OCI-LY1 (cell line): ENCODE data around the gene JMJD1C.

Experiments used
- CTCF ChIP-seq: fragments of 200-600 bp; sonication (generic), shearing (Covaris generic); IDR thresholded peaks from 2 replicates; pipeline ENCODE4 v1.5.1; 2017; ENCODE audit warnings: mild to moderate bottlenecking, antibody characterized with exemption, low read length, moderate library complexity, mixed read lengths
- EZH2 ChIP-seq: fragments of 200-600 bp; sonication (generic), shearing (Covaris generic); IDR thresholded peaks from 2 replicates; pipeline ENCODE4 v1.8.0; 2017; ENCODE audit warnings: borderline replicate concordance, mixed run types, mild to moderate bottlenecking, antibody characterized with exemption, low read length, moderate library complexity, mixed read lengths

- TF ChIP-seq CTCF: no peak
- no peak for TF ChIP-seq EZH2
Measured at GRCh38 chr10:63478564-63478963, 12.8 kb upstream of the JMJD1C start.
